Measurements from ENCODE around the gene CSTB.

DNA sequence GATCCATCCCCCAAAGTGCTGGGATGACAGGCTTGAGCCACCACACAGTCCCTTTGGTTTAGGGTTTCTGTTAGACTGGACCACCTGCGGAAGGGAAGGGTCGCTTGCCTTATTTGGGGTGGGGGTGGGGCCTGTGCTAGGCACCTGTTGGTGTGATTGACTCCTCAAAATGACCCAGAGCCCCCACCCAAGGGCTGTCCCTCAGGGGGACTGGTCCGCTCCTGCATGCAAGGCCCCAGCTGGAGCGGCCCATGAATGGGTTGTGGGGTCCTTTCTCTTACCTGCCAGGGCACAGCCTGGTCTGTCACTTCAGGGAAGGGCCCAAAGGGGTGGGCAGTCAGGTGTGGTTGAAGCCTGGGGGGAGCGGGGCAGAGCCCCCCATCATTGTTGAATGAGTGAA lies 1.8 kb upstream of the CSTB start:
- no peak for TF ChIP-seq CTCF (IDR thresholded peaks at IDR 0.05)
- TF ChIP-seq EZH2 (IDR thresholded peaks at IDR 0.05), result no peak
